NCI-H1436 treated with DMSO at 0.1 percent for 48 hours (cell line): ENCODE data around the gene N4BP3.
"Not testable (repeated sequence)": the region's sequence is repeated elsewhere in the genome, so short reads cannot be mapped to it uniquely, and the experiment has no call there.

ENCODE experiments used
- DNase-seq: peaks from one replicate; lab custom pipeline; 2025; lab: John Stamatoyannopoulos, UW

Gene N4BP3, protein sequence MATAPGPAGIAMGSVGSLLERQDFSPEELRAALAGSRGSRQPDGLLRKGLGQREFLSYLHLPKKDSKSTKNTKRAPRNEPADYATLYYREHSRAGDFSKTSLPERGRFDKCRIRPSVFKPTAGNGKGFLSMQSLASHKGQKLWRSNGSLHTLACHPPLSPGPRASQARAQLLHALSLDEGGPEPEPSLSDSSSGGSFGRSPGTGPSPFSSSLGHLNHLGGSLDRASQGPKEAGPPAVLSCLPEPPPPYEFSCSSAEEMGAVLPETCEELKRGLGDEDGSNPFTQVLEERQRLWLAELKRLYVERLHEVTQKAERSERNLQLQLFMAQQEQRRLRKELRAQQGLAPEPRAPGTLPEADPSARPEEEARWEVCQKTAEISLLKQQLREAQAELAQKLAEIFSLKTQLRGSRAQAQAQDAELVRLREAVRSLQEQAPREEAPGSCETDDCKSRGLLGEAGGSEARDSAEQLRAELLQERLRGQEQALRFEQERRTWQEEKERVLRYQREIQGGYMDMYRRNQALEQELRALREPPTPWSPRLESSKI

DNA sequence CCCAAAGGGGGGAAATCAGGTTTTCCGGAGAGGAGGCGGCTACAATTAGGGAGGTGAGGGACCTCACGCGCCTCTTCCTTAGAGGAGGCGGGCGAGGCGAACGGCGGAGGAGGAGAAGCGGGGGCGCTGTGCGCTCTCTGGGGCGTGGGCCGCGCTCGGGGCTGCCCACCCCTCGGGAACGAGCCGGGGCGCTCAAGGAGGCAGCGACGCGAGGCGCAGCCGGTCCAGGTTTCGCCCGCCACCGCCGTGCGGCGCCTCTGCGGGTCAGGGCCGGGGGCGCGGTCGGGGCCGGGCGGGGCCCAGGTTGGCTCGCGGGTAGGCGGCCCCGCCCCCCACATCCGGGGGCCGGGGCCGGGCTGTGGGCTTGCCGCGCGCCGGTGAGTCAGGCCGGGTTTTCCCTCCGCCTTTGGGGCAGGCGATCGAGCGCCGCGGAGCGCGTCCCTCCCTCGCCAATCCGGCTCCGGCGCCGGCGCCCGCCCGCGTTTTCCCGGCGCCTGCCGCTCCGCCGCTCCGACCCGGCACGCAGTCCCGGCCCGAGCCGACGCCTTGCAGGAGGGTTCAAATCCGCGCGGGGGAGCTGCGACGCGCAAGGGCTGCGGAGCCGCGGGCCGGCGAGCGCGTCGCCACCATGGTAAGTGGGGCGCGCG is at the start of gene N4BP3:
N4BP3 (plus strand) TSS at position 392 of the 647 bp plus-strand sequence. CDS start 6,052 bp downstream, outside the sequence.
- no peak for DNase-seq

DNA sequence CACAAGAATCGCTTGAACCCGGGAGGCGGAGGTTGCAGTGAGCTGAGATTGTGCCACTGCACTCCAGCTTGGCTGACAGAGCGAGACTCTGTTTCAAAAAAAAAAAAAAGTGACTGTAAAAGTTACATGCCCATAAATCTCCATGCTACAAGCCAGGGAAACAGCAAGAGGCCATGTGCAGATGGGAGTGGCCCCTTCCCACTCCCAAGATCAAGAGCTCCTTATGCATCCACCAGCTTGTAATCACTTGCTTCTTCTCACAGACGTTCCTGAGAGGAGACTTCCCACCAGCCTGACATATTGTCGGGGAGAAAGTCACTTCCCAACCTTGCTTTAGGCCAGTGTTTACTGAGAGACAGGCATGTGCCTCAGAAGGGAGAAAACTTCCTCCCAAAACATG is 45.6 kb upstream of the N4BP3 start:
- DNase-seq = no peak

DNA sequence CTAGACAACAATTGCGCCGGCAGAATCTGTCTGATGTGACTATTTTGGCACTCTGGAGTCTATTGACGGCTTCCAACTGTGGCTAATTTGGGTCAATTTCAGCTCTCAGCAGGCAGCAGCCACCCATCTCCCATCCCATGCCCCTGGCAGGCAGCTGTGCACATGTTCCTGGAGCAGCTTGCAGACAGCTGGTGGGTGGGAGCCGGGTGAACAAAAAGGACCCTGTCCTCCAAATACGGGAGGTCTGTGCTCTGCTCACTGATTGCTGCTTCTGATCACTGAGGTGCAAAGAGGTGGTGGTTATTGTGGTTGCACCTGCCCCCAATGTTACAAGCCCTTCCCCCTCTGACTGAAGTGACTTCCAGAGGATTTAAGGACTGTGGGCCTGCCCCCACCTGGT is 45.0 kb upstream of the N4BP3 start:
- no peak for DNase-seq

GRCh38 chr5:178069909-178070308 is 43.4 kb upstream of the N4BP3 start:
- no peak for DNase-seq

GRCh38 chr5:178071108-178071507 is 42.2 kb upstream of the N4BP3 start:
- DNase-seq = no peak

GRCh38 chr5:178072749-178073148 is 40.6 kb upstream of the N4BP3 start:
- DNase-seq = no peak

GRCh38 chr5:178074266-178074952 is 38.9 kb upstream of the N4BP3 start:
- no peak for DNase-seq

GRCh38 chr5:178076965-178077364 is 36.4 kb upstream of the N4BP3 start:
- DNase-seq = not testable (repeated sequence)

DNA sequence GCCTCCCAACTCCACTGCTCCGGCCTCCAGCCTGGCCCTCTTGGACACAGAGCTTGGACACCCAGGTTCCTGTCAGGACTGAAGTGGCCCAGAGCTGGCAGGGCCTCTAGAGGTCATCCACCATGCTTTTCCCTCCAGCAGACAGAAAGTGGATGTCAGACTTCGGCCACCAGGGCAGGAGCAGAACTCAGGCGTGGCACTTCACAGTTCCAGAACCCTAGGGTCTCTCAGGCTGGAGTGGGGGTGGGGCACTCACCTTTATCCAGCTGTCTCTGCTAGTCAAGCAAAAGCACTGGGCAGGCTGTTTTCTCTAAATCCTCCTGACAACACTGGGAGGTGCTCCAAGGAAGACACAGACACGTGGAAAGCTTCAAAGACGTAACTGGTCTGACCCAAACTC is 35.6 kb upstream of the N4BP3 start:
- DNase-seq = no peak

DNA sequence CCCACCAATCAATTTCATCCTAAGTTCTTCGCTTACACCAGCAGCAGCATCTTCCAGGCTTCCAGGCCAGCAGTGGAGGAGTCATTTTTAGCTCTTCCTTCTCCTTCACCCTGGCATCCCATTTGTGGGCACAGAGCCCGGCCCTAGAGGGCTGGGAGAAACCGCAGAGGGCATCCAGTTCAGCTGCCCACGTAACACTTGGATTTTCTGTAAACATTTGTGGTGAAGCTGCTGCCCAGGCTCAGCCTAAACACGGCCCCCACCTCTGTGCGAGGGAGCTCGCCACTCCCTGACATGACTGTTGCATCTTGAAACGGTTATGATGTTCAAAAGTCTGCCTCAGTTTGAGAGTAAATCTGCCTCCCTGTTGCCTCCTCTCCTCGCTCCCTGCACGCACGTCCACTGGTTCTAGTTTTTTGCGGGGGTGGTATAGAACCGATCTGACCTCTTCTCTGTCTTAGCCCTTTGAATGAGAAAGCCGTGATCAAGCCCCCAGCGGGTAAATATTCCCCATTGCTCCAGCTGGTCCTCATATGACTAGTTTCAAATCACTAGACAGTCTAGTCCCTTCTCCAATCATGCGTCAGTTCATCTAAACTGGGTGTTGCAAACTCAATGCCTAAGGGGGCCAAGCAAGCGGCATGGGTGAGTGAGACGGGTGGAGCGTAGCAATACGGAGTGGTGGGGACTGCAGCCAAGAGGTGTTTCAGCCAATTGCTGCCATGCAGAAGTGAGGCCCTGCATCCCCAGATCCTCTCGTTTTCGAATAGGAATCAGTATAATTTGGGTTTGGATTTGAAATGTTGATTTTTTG is 34.9 kb upstream of the N4BP3 start:
- DNase-seq = no peak

- no peak for DNase-seq
Observed at GRCh38 chr5:178080056-178080455, 33.3 kb upstream of the N4BP3 start.

DNA sequence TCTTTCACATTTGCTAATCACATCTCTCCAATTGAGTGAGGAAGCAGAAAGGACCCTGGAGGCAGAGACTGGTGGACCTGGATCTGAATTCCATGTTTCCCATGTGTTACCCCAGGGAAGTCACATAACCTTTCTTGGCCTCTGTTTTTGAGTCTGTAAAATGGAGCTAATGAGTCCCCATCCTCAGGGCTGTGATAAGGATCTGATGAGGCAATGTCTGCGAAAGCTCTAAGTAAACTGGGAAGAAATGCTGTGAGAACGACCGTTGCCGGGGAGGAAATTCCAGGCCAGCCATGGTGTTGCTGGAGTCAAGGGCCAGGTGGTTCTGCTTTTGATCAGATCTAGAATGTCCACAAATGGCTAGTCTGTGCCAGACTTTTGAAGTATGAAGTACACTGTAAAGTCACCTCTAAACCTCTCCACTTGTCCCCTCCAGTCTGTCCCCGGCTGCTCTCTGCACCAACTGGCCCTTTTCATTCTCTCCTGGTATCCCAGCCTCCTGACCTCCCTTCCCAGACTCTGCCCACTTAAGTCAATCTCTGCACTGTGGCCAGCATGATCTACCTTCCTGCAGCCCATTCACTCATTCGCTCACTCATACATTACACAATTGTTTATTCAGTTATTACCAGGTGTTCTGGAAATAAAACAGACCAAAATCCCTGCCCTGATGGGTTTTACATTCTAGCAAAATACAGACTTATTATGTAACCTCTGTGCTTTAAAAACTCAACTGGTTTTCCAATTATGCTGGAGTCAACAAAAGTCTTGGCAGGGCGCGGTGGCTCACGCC is 32.5 kb upstream of the N4BP3 start:
- no peak for DNase-seq

DNA sequence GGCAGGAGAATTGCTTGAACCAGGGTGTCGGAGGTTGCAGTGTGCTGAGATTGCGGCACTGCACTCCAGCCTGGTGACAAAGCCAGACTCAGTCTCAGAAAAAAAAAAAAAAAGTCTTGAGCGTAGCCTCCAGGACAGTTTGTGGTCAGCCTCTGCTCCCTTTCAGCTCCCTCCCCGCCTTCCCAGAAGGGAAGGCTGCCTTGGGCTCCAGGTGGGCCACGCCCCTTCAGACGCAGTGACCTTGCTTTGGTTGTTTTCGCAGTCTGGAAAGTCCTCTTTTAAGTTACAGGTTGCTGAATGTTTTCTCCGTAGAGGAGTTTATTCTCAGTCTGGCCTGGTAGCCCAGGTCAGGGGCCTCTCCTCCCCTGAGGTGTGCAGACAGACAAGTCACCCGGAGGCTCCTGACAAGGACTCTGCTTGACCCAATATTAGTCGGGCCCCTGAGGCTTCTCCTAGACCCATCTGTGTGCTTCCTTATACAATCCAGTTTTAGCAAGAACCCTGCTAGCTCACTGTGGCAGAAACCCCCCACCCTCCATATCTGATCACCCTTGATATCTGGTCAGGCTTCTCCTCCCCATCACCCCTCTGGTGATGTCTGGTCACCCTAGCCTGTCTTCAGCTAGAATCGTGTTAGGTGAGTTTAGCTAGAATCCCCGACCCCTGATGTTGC is 31.6 kb upstream of the N4BP3 start:
- no peak for DNase-seq

GRCh38 chr5:178083922-178084321 is 29.4 kb upstream of the N4BP3 start:
- no peak for DNase-seq

GRCh38 chr5:178085316-178085715 is 28.0 kb upstream of the N4BP3 start:
- DNase-seq = no peak

DNA sequence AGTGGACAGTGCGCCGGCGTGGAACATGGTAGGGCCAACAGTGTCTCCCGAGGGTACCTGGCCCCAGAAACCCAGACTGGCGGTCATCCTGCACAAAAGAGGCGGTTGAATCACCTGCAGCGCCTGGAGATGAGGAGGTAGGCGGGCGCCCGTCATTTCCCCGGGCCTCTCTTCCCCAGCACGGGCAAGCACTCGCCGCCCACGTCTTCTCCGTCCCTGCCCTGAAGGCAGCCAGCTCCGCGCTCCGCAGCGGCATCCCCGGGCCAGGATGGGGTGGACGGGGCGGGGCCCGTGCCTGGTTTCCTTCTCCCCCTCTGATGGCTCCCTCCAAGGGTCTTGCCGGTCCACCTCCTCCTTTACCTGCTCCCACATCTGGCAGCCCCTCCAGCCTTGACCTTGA is 27.1 kb upstream of the N4BP3 start:
- DNase-seq = no peak

DNA sequence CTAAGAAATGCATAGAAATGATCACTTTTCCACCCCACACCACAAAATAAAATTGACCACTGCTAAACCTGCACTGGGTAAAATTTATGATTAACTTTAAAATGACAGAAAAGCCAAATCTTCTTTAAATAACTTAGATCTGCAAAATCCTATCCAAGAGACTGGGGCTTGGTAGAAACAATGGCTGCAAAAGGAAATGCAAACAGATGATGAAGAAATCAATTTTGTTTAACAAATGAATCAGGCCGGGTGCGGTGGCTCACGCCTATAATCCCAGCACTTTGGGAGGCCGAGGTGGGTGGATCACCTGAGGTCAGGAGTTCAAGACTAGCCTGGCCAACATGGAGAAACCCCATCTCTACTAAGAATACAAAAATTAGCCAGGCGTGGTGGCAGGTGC is 26.1 kb upstream of the N4BP3 start:
- not testable (repeated sequence) for DNase-seq

DNA sequence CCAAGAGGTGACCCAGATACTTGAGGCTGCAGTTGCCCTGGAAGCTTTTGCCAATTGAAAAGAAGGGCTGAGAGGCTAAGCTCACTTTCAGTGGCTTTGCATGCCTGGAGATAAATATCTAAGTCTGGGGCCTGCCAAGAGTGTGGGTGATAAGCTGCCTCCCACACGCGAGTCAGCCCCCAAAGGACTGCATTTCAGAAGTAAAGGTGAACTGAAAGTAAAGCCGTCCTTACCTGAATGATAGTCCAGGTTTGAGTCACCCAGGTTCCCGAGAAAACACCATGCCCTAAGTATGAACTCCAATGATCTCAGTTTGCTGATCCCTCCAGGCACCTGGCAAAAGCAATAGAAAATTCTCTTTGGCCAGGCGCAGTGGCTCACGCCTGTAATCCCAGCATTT is 22.5 kb upstream of the N4BP3 start:
- no peak for DNase-seq

- no peak for DNase-seq
Observed at GRCh38 chr5:178093134-178093533, 20.2 kb upstream of the N4BP3 start.

DNA sequence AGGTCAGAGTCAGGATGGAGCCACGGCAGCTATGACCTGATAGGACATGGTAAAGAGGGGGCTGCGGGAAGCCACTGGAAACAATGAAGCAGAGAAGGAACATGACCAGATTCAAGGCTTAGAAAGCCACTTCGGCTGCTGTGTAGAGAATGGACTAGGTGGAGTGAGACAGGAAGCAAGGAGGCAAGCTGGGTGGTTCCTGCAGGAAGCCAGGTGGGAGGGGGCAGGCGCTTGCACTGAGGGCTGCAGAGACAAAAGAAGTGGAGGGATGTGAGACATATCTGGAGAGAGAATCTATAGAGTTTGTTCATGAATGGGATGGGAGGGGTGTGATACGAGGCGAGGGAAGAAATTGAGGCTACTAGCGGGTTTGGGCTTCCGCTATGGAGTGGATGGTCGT is 19.0 kb upstream of the N4BP3 start:
- no peak for DNase-seq
